ENCODE results near the gene OR52N5.

OR52N5 gene

DNA sequence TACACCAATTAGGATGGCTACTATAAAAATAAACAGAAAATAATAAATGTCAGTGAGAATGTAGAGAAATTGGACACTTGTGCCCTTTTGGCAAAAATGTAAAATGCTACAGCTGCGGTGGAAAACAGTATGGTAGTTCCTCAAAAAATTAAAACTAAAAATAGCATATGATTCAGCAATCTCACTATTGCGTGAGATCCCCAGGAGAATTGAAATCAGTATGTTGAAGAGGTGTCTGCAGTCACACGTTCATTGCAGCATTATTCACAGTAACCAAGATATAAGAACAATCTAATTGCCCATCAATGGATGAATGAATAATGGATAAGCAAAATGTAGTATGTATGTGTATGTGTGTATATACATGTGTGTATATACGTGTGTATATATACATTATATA is 32.4 kb upstream of the OR52N5 start:
- no peaks in the 10 kb centered on the region for H3K9me2 ChIP-seq (replicated peaks; ENCODE audit: insufficient read depth, low read length)
- no peaks in the 10 kb centered on the region for H3K27me3 ChIP-seq (ENCODE audit: low read length)
- H3K36me3 ChIP-seq (ENCODE audit: low read length) = no peaks in the 10 kb centered on the region
- no peak for TF ChIP-seq EZH2phosphoT487 (conservative IDR thresholded peaks at IDR 0.05; ENCODE audit: low read length)
- TF ChIP-seq CTCF (IDR thresholded peaks at IDR 0.05; ENCODE audit: insufficient read depth, low read length, poor library complexity, severe bottlenecking) = no peak
- no peak overlapping the region for H3K4me2 ChIP-seq (ENCODE audit: low read depth, low read length, poor library complexity, severe bottlenecking)
- no peak overlapping the region for H3K4me3 ChIP-seq (ENCODE audit: insufficient read depth, low read length, poor library complexity, severe bottlenecking)
- no peak overlapping the region for H3K27ac ChIP-seq (ENCODE audit: low read depth, low read length)
- H3F3A ChIP-seq (ENCODE audit: insufficient read depth) = no peaks in the 10 kb centered on the region
- H2AFZ ChIP-seq (ENCODE audit: low read depth, low read length, severe bottlenecking) = no peak overlapping the region
- H3K9me3 ChIP-seq (ENCODE audit: insufficient read depth, low read length) = no peaks in the 10 kb centered on the region
- no peaks in the 10 kb centered on the region for H3K79me2 ChIP-seq (ENCODE audit: insufficient read depth, low read length)
- no peaks in the 10 kb centered on the region for H4K20me1 ChIP-seq (ENCODE audit: low read depth, low read length)
- H3K9ac ChIP-seq (ENCODE audit: low read length) = no peak overlapping the region

DNA sequence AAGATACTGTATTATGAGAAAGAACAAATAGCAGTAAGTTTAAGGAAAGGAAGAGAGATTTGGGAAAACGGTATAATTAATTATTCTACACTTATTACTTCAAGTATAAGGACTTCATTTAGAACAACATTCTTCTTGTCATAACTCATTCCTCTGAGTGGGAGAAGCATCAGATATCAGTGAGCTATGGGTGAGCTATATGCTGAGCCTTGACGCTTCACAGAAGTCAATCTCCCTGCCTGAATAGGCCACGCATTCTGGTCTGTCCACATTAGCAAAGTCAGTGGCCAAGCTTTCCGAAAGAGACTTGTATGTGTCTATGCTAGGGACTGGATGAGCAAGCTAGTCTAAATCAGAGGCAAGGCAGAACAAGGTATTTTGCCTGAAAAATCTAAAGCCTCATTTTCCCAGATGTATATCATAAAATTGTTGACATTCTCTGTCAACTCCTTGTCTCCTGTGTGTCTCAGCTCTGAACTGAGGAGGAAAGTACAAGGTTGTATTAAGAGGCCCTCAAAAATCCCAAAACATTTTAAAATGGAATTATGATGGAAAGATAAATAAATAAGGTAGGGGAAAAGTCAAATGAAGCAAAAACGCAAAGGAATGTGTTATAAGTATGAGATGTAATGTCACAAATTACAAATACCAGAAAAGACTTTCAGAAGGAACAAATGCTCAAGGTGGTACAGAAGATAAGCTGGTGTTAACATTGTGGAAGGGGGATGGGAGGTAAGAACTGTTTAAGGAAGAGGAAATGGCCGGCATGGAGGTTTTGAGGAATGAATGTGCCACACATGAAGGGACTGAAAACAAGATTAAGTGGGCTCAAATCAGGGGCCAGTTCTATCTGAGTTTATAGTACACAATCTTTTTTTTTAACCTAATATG is 27.0 kb upstream of the OR52N5 start:
- H3K4me2 ChIP-seq (ENCODE audit: low read depth, low read length, poor library complexity, severe bottlenecking) = no peak overlapping the region

GRCh38 chr11:5809122-5809519 is 26.0 kb upstream of the OR52N5 start:
- Histone ChIP-seq H3K9me3 (ENCODE audit: insufficient read depth, low read length) (no peaks in the 10 kb centered on the region), H3K79me2 (ENCODE audit: insufficient read depth, low read length) (no peaks in the 10 kb centered on the region), H3K9ac (ENCODE audit: low read length) (no peak overlapping the region), H4K20me1 (ENCODE audit: low read depth, low read length) (no peaks in the 10 kb centered on the region), H3K9me2 (replicated peaks; ENCODE audit: insufficient read depth, low read length) (no peaks in the 10 kb centered on the region), H3K27me3 (ENCODE audit: low read length) (no peaks in the 10 kb centered on the region), H3K36me3 (ENCODE audit: low read length) (no peaks in the 10 kb centered on the region), H3F3A (ENCODE audit: insufficient read depth) (no peaks in the 10 kb centered on the region), H3K4me2 (ENCODE audit: low read depth, low read length, poor library complexity, severe bottlenecking) (no peak overlapping the region), H2AFZ (ENCODE audit: low read depth, low read length, severe bottlenecking) (no peak overlapping the region), H3K4me3 (ENCODE audit: insufficient read depth, low read length, poor library complexity, severe bottlenecking) (no peak overlapping the region), H3K27ac (ENCODE audit: low read depth, low read length) (no peak overlapping the region)
- TF ChIP-seq CTCF (IDR thresholded peaks at IDR 0.05; ENCODE audit: insufficient read depth, low read length, poor library complexity, severe bottlenecking) (no peak), EZH2phosphoT487 (conservative IDR thresholded peaks at IDR 0.05; ENCODE audit: low read length) (no peak)

More for the DNA sequence above, 27.0 kb upstream of the OR52N5 start:
- H4K20me1 ChIP-seq (ENCODE audit: low read depth, low read length) = no peaks in the 10 kb centered on the region
- H3F3A ChIP-seq (ENCODE audit: insufficient read depth) = no peaks in the 10 kb centered on the region
- TF ChIP-seq EZH2phosphoT487 (conservative IDR thresholded peaks at IDR 0.05; ENCODE audit: low read length) (no peak), CTCF (IDR thresholded peaks at IDR 0.05; ENCODE audit: insufficient read depth, low read length, poor library complexity, severe bottlenecking) (no peak)
- H3K27ac ChIP-seq (ENCODE audit: low read depth, low read length) = no peak overlapping the region
- H3K9me2 ChIP-seq (replicated peaks; ENCODE audit: insufficient read depth, low read length) = no peaks in the 10 kb centered on the region
- H3K9me3 ChIP-seq (ENCODE audit: insufficient read depth, low read length) = no peaks in the 10 kb centered on the region
- no peaks in the 10 kb centered on the region for H3K79me2 ChIP-seq (ENCODE audit: insufficient read depth, low read length)
- no peak overlapping the region for H3K4me3 ChIP-seq (ENCODE audit: insufficient read depth, low read length, poor library complexity, severe bottlenecking)
- no peaks in the 10 kb centered on the region for H3K36me3 ChIP-seq (ENCODE audit: low read length)
- H3K9ac ChIP-seq (ENCODE audit: low read length) = no peak overlapping the region
- no peak overlapping the region for H2AFZ ChIP-seq (ENCODE audit: low read depth, low read length, severe bottlenecking)
- H3K27me3 ChIP-seq (ENCODE audit: low read length) = no peaks in the 10 kb centered on the region
